Measurements from ENCODE around the gene PPP2R5D. TPM values are rescaled to one million over a fixed set of nuclear protein-coding genes. Genes with fewer than 3 reads are reported as not detected.
A peak's percentile ranks its signal among the peaks of the same experiment; 100 is the strongest.

PPP2R5D gene
- polyA plus RNA-seq, 1 donor (not counting 4 experiments of a cell fraction or from before 2014, with no cell fraction given): 49.6 TPM

DNA sequence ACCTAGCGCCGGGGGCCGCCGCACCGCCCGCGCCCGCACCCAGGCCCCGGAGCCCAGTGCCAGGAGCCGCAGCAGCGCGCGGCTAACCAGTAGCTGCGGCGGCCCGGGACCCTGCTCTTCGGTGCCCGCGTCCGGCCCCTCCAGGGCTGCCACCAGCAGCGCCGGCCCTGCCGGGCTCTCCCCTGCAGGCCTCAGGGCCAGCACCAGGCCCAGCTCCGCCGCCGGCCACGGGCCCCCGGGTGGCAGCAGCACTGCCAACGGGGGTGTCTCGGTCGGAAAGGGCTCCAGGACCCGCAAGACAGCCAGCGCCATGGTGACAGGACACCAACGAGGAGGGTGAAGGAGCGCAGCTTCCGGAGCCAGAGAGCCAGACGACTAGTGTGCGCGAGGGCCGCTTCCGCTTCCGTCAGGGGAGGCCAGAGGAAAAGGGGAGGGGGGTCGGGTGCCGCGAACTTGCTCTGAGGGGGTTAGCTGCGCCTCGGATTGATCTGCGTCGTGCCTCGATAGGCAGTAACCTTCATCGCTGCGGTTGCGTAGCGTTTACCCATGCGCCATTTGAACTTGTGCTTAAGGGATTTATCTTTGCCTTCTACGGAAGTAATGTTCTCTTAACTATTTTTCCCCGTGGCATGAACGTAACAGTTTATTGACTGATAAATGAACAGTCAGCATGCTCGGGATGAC, 5.4 kb upstream of the PPP2R5D start, which contains the start of gene PEX6:
TSS of gene PEX6 (minus strand) at position 343 of the 684 bp plus-strand sequence. CDS start at position 312, 31 bp downstream.
- DNase-seq (ENCODE audit: low read depth, low spot score): peak; percentile 42
- H3K4me1 ChIP-seq (ENCODE audit: control insufficient read depth, extremely low read depth, insufficient read depth, low read length): peaks cover 32% of the 10 kb centered on the region
- TF ChIP-seq EZH2 (IDR thresholded peaks at IDR 0.05; ENCODE audit: low read length) (no peak), CTCF (optimal IDR thresholded peaks at IDR 0.05 in 1 of 3, IDR thresholded peaks at IDR 0.05 in 1 of 3, conservative IDR thresholded peaks at IDR 0.05 in 1 of 3; ENCODE audit: extremely low read depth in 1 of 3, insufficient read depth in 2 of 3, low read length in 3 of 3) (peak in 1 of 3 experiments; percentile 1)
- peak within 1 kb of the TSS; percentile 99 for H3K4me2 ChIP-seq (ENCODE audit: control insufficient read depth, extremely low read depth, insufficient read depth, low read depth, low read length)
- H3K9me1 ChIP-seq (ENCODE audit: control insufficient read depth, extremely low read depth, insufficient read depth, low read length): no peaks in the 10 kb centered on the region
- peak within 1 kb of the TSS; percentile 97 for H2AFZ ChIP-seq (ENCODE audit: control insufficient read depth, low read length)
- dilution Hi-C loops (cut with MboI; ENCODE audit: extremely low pct_ligation_motif_present, low sequenced_read_pairs): no loop called here
- H3K27ac ChIP-seq (ENCODE audit: control insufficient read depth, insufficient read depth, low read length): peak within 1 kb of the TSS; percentile 81
- H3K9ac ChIP-seq (ENCODE audit: control insufficient read depth, extremely low read depth, insufficient read depth, low read length): peak within 1 kb of the TSS; percentile 87
- peaks cover 20% of the 10 kb centered on the region for H3K79me2 ChIP-seq (ENCODE audit: control insufficient read depth, insufficient read depth, low read length)
- peak; percentile 75 for FAIRE-seq
- H3K9me3 ChIP-seq (ENCODE audit: control insufficient read depth, low read depth, low read length): no peaks in the 10 kb centered on the region
- no peaks in the 10 kb centered on the region for H4K20me1 ChIP-seq (ENCODE audit: control insufficient read depth, extremely low read depth, insufficient read depth, low read length)
- peaks cover 0 to 2% of the 10 kb centered on the region in 2 experiments for H3K36me3 ChIP-seq (ENCODE audit: control insufficient read depth in 2 of 2, extremely low read depth in 1 of 2, insufficient read depth in 2 of 2, low read length in 2 of 2)
- H3K4me3 ChIP-seq (ENCODE audit: control insufficient read depth in 2 of 3, extremely low read depth in 1 of 3, insufficient read depth in 2 of 3, low read depth in 1 of 3, low read length in 3 of 3): peak within 1 kb of the TSS; percentile 69 to 93 (median 93)
- no peaks in the 10 kb centered on the region for H3K27me3 ChIP-seq (ENCODE audit: control insufficient read depth, extremely low read depth, insufficient read depth, low read length)

- dilution Hi-C loops (cut with MboI; ENCODE audit: extremely low pct_ligation_motif_present, low sequenced_read_pairs): no loop called here
- peak; percentile 9 for FAIRE-seq
- Histone ChIP-seq H3K4me3 (ENCODE audit: control insufficient read depth in 2 of 3, extremely low read depth in 1 of 3, insufficient read depth in 2 of 3, low read depth in 1 of 3, low read length in 3 of 3) (peak overlapping the region; percentile 69 to 93 (median 93)), H3K27ac (ENCODE audit: control insufficient read depth, insufficient read depth, low read length) (peak overlapping the region; percentile 81), H3K9ac (ENCODE audit: control insufficient read depth, extremely low read depth, insufficient read depth, low read length) (peak overlapping the region; percentile 87), H3K4me1 (ENCODE audit: control insufficient read depth, extremely low read depth, insufficient read depth, low read length) (peaks cover 31% of the 10 kb centered on the region), H3K36me3 (ENCODE audit: control insufficient read depth in 2 of 2, extremely low read depth in 1 of 2, insufficient read depth in 2 of 2, low read length in 2 of 2) (no peaks in the 10 kb centered on the region), H3K9me1 (ENCODE audit: control insufficient read depth, extremely low read depth, insufficient read depth, low read length) (no peaks in the 10 kb centered on the region), H3K27me3 (ENCODE audit: control insufficient read depth, extremely low read depth, insufficient read depth, low read length) (no peaks in the 10 kb centered on the region), H4K20me1 (ENCODE audit: control insufficient read depth, extremely low read depth, insufficient read depth, low read length) (no peaks in the 10 kb centered on the region), H3K79me2 (ENCODE audit: control insufficient read depth, insufficient read depth, low read length) (peaks cover 20% of the 10 kb centered on the region), H3K9me3 (ENCODE audit: control insufficient read depth, low read depth, low read length) (no peaks in the 10 kb centered on the region), H2AFZ (ENCODE audit: control insufficient read depth, low read length) (peak overlapping the region; percentile 97), H3K4me2 (ENCODE audit: control insufficient read depth, extremely low read depth, insufficient read depth, low read depth, low read length) (peak overlapping the region; percentile 99)
- TF ChIP-seq CTCF (optimal IDR thresholded peaks at IDR 0.05 in 1 of 3, IDR thresholded peaks at IDR 0.05 in 1 of 3, conservative IDR thresholded peaks at IDR 0.05 in 1 of 3; ENCODE audit: extremely low read depth in 1 of 3, insufficient read depth in 2 of 3, low read length in 3 of 3): no peak
- TF ChIP-seq EZH2 (IDR thresholded peaks at IDR 0.05; ENCODE audit: low read length): no peak
- DNase-seq (ENCODE audit: low read depth, low spot score): no peak
These were observed 4.7 kb upstream of the PPP2R5D start for GRCh38 chr6:42979523-42980177.

All from keratinocyte (primary cell).